GM19372 (cell line): ENCODE data around the gene RNF149.

ENCODE experiments used
- ATAC-seq: cut with Tn5 transposase; IDR thresholded peaks from one replicate; pipeline ENCODE4 v1.9.1; 2021; ENCODE audit warnings: mild to moderate bottlenecking, low read depth, moderate library complexity; ENCODE audit not compliant: unreplicated experiment

The RNF149 gene

DNA sequence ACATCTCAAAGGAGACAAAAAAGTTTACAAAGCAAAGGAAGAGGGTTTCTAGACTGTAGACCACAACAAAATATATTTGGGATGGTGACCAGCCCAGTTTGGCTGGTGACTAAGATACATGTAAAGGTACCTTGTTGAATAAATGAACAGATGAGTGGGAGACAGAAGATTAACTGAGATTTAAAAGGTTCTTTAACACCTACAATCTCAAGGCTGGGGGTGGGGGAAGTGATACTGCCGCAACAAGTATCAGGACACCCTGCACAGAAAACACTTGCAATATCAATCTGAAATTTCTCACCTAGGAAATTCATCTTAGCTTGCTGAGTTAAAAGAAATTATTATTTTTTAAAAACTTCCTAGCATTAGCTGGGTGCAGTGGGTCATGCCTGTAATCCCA lies 8.3 kb downstream of the RNF149 start:
- no peak for ATAC-seq

DNA sequence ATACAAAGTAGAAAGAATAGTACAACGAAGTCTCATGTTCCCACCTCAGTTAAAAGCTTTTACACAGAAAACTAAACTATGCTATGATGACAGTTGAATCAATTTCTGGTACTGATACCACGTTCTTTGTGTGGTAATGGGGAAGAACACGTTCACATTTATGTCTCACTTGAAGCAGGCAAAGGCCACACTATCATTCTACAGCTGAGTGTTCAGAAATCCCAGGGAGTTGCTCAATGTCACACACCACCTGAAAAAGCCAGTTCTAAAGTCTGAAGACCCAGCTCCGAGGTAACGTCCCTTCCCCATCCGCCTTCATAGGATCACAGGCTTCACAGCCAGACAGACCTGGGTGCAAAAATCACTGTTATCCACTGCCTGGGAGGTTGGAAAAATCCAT lies 8.9 kb downstream of the RNF149 start:
- no peak for ATAC-seq

DNA sequence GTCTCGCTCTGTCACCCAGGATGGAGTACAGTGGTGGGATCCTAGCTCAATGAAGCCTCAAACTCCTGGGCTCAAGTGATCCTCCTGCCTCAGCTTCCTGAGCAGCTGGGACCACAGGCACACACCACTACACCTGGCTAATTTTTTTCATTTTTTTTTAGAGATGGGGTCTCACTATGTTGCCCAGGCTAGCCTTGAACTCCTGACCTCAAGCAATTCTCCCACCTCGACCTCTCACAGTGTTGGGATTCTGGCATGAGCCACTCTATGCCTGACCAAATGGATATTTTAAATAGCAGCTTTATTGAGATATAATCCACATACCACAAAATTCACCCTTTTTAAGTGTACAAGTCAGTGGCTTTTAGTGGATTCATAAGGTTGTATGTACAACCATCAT lies 11.1 kb downstream of the RNF149 start:
- no peak for ATAC-seq

DNA sequence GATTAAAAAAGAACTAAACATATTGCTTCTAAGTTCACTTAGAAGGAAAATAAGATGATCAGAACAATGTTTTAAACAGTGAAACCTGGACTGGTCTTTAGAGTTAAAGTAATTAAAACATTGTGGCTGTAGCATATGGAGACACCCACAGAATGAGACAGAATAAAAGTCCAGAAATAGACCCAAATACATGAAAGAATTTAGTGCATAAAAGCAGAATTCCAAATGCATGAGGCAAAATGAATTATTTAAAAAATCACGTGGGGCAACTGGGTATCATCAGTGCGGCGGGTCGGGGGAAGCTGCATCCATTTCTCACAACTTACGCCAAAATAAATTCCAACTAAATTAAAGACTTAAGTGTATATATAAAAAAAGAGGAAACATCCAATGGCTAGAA lies 12.1 kb downstream of the RNF149 start:
- no peak for ATAC-seq

DNA sequence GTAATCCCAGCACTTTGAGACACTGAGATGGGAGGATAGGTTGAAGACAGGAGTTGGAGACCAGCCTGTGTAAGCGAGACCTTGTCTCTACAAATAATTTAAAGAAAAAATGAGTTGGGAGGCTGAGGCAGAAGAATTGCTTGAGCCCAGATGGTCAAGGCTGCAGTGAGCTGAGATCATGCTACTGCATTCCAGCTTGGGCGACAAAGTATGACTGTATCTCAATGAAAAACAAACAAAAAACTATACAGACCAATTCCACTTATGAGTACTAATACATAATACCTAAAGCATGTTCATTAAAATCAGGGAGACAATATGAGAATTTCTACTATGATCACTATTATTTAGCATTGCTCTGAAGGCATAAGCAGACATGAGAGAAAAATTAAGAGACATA lies 12.6 kb downstream of the RNF149 start:
- no peak for ATAC-seq

DNA sequence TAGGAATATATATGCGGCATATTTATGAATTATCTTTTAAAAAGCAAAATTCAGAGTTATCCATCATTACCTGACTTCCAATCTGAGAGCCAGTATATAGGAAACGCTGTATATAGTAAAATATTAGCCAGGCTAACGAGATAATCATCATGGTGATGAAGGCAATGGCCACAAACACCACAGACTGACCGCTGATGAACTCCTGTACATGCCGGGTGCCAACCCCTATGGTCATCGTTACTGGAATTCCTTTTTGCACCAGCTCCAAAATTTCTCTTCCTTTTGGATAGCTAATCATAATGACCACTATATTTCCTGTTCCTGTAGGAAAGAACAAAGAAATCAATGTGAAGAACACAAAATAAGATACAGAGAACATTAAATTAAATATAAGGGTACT lies 13.6 kb downstream of the RNF149 start:
- ATAC-seq: no peak

DNA sequence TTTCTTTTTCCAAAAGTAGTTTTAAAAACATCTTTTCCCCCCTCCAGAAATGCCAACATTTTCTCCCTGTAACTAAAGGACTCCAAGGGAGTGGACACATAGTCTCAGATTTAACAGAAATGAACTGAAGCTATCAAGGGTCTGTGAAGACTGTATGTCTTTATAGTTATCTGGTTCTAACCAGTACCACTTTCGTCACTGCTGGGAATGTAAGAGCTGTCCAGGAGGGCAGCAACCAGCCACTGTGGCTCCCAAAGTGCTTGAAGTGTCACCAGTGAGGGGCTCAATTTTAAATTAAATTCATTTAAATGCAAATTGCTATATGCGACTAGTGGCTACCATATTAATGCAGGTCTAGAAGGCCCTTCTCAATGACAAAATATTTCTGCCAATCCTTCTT lies 15.0 kb downstream of the RNF149 start:
- no peak for ATAC-seq

DNA sequence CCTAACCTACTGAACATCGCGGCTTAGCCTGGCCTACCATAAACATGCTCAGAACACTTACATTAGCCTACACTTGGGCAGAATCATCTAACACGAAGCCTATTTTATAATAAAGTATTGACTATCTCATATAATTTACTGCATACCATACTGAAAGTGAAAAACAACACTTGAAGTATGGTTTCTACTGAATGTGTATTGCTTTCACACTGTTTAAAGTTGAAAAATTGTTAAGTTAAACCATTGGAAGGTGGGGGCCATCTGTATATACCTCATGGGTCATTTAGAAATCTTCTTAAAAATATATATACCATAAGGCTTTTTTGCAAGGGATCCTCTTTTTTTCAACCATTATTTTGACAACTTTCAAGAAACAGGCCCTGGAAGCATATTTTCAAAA lies 16.5 kb downstream of the RNF149 start:
- no peak for ATAC-seq

DNA sequence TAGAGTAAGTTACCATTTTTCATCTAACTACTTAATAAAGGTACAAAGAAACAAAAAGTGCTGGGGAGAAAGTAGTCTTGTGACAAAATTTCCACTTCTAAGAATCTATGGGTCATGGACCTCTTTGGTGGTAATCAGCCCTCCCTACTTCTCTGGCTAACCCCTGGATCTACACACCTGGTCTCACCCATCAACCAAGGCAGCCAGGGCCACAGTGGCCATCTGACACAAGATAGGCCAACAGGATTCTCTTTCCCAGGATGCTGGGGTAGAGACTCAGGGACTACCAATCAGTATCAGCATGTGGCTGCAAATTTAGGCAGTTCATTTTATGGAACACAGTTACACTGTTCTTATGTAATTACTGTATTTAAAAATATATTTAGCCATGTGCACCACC lies 17.8 kb downstream of the RNF149 start:
- no peak for ATAC-seq

DNA sequence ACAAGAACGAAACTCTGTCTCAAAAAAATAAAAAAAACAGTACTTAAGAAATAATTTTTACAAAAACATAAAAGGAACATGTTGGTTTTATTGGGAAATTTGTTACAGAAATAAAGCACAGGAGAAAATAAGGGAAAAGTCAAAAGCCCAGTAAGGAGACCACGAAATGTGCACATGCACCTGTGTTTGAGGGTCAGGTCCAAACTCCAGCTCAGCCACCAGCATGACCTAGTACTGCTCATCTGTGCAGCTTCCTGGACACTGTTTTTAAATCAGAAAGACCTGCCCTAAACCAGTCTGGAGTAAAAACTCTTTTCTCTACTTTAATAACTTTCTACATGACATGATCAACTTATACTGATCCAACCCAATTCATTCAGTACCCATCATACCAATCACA lies 21.2 kb downstream of the RNF149 start:
- no peak for ATAC-seq

DNA sequence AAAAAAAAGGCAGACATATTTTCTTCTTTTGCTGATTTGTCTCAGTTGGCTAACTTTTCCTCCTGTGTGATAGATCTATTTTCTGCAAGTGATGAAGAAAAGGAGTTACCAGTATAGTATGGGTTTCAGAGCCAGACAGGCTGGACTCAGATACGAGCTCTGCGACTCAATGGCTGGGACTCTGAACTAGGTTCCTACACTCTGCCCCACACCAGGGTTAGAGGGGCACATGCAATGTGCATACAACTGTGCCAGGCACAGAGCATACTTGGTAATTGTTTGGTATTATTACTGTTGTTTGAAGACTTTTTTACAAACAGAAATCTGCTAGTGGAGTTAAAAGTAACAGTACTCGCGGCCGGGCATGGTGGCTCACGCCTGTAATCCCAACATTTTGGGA lies 21.8 kb downstream of the RNF149 start:
- no peak for ATAC-seq

DNA sequence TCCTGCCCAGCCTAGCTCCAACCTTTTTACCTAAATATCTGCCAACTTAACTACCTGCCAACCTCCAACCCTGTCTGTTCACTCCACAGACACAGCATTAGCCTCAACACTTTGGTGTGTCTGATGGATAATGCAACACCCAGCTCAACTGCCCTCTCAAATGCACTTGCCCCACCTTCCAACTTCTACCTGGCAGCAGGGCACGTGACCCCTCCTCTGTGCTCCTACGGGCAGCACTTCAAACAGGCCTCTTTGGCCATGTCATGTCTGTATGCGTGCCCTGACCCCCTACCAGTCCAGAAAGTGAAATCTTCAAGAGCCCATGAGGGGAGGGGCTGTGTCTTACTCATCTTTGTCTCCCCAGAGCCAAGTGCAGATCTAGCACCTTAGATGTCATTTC lies 25.5 kb downstream of the RNF149 start:
- ATAC-seq: no peak

DNA sequence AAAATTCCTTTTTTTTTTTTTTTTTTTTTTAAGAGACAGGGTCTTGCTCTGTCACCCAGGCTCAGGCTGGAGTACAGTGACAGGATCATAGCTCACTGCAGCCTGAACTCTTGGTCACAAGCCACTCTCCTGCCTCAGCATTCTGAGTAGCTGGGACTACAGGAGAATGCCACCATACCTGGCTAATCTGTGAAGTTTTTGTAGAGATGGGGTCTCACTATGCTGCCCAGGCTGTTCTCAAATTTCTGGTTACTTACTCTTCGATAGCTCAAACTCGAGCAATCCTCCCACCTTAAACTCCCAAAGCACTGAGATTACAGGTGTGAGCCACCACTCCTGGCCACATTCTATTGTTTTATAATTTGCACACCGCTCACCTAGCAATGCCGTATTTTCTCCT lies 27.0 kb downstream of the RNF149 start:
- ATAC-seq: no peak

DNA sequence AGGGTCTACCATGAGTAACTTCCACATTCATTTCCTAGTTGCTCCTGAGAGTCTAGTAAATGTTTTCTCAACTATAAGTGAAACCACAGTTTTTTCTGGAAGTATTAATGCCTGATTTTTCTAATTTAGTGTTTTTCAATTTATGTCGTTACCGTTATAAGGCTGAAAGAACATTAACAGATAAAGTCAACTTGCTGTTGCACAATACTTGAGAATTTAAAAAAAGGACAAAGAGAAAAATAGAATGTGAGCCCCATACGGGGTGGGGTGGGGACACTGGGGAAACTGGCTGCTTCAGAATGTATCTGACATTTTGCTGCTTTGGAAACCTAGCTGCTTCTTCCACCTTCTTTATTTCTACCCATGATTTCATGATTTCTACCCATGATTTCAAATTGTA lies 29.6 kb downstream of the RNF149 start:
- no peak for ATAC-seq

DNA sequence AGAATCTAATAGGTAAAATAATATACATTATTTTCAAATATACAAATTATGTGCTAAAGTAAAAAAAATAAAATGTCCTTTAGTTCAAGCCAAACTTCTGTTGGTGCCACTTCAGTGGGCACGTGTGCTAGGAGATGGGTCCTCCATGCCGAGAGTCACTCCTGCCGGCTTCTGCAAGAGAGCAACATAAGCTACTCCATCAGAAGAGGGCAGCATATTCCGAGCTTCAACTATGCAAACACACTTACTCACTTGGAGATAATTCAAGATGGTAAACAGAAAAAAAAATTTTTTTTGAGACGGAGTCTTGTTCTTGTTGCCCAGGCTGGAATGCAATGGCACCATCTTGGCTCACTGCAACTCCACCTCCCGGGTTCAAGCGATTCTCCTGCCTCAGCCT lies 31.4 kb downstream of the RNF149 start:
- ATAC-seq: no peak

DNA sequence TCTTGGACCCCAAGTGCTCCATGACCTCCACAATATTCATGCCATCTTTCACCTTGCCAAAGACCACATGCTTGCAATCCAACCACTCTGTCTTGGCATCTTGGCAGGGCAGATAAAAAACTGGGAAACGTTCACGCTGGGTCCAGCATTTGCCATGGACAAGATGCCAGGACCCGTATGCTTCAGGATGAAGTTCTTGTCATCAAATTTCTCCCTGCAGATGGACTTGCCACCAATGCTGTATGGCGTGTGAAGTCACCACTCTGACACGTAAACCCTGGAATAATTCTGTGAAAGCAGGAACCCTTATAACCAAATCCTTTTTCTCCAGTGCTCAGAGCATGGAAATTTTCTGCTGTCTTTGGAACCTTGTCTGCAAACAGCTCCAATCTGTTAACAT lies 34.4 kb downstream of the RNF149 start:
- no peak for ATAC-seq

DNA sequence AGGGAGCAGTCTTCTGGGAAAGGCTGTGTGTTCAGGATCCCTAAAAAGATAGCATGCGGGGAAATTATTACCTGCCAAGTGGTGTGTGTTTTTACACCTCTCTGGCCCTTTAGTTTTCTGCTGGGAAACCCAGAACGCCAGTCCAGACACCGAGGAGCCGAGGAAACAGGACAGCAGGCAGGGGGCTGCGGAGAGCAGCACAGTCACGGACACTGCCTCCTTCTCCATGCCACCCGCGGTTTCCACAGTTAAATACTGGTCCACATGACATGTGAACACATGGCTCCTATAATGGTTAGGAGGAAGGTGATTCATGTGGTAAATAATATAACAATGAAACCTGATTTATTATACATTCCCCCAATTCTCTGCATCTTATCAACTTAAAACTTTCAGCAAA lies 35.4 kb downstream of the RNF149 start:
- ATAC-seq: no peak

DNA sequence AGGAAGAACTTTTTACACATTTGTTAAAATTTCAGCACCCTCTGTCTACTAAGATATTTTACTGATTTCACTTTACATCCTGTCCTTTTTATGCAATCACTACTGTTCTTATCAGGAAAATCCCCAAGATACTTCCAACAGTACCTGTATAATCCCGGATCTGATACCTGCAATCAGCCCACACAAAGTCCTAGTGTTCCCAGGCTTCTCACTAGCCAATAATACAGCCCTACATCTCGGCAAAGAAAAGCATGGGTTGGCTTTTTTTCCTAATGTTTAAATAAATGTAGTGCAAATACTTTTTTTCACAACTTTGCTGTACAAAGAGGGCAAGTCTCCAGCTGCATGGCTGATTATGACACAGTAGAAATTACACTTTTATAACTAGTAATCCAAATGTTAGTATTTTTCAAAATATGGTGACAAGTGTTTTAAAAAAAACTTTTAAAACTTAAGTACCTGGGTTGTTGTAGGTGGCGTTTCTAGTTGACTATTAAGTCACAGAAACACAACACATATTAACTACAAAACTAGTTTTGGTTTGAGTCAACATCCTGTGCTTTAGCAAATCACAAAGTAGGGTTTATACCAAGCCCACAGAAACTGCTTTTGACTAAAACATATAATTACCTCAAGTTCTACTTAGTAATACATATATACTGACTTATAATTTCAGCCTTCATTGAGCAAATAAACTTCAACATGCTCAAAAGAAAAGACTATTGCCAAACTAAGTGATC lies 36.3 kb downstream of the RNF149 start:
- ATAC-seq: peak; percentile 67

DNA sequence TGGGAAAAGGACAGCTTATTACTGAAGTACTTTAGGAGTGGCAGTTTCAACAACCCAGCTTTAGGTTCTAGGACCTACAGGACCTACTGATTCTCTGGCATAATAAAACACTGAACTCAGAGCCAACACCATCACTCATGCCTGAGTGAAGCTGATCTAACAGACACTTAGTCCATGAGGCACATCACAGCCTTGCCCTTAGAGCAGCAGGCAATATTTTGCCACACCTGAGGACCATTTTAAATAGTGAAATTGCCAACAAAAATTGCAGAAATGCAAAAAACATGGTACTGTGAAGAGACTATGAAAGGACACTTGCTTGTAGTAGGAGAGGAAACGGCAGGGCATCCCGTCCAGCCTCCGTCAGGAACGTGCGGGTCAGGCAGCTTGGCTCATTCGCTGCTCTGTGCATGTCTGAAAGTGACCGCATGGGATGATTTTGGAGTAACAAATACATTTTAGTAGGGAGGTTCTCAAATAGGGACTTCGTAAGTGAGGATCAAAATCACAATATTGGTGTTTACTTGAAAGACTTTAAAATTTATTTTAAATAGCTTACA lies 37.7 kb downstream of the RNF149 start:
- no peak for ATAC-seq

DNA sequence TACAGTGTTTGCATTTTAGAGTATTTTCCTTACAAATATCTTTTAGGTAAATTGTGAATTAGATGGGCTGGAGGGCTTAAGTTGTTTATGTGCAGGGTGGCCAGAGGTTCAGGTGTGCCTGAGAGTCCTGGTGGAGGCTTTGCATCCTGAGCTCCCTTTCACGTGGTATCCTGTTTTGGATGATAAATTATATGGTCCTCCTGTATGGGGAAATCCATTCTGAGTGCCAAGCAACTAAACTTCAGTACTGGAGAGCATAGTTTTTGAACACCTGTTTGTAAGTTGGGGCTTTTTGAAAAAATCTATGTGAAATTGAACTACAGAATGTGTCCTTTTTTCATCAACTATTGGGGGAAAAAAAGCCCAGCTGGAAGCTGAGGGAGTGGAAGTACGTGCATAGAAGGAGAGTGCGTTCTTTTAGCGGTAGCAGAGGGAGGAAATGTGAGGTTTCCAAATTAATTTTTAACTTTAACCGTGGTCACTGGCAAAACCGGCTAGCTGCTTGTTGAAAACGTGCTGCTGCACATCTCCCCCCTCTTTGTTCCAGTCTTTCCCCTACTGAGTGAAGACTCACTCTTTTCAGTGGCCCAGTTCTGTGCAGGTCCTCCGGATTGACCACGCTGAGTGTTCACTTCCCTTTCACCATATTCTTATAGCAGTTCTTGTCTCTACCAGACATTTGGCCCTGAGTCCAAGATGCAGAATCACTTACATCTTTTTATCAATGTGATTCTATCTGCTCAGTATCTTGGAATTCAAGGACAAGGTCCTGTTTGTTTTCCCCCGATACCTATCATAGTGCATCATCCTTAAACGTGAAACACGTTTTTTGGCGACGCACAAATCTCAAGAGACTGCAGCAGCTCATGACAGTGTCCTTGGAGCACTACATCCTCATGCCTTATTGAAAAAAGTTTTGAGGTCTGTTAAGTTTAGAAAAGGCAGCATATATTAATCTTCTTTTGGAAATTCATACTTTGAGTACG lies 40.5 kb downstream of the RNF149 start:
- ATAC-seq: peak; percentile 49

DNA sequence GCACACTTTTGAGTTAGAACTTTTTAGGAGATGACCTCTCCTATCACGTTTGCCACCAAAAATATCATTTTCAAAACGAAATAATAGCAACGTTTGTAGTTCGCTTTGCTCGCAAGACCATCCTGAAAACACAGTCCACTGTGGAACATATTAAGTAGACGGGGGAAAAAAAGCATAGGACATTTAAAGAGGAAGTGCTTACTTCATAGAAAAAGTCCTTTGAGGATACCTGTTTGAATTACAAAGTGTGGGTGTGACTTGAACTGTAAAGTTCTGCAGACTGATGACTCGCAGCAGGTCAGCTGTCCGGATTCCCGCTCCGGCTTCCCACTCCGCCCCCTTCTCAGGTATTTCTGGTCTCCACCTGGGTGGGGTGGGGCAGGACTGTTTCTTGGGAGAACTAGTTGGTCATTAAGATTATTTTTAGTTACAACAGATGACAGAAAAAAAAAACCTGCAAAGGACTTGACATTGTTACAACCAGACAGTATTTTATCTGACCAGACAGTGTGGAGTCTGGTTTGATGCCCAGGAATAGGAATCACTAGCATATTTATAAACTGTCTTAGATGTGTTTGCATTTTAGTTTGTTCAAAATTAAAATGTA lies 42.5 kb downstream of the RNF149 start:
- ATAC-seq: no peak
